Hematopoietic multipotent progenitor cell treated with erythropoietin and hydrocortisone succinate and interleukin-3 and kit ligand, for 15 days (in vitro differentiated cells): ENCODE results near the gene PLXNA4.

ENCODE experiments used
- DNase-seq: peaks from one replicate; pipeline ENCODE4 v3.0.0-alpha.2; 2015; ENCODE audit warnings: low spot score

PLXNA4 gene

DNA sequence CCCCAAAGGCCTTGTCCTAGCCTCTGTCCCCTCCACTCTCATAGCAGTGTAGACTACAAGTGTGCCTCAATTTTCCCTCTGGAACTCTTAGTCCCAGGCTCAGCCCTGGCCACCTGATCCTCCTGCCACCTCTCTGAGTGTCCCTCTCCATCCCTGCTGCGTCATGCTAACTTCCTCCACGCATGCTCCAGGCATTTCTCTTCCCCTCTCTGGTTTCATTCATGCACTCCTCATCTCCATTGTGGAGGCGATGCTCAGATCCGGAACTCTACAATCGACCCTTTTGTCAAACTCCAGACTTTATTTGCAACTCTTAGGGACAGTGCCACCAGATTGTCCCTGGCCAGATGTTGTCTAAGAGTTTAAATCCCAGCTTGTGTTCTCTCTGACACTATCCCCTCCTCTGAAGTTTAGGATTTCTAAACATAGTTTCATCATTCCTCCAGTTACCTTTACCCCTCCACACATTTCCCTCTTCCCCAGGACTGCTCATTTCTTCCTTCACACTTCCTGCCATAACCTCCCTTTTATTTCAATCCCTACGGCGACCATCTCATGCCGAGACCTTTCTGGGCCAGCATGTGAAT is 492.6 kb downstream of the PLXNA4 start:
- DNase-seq: no peak

DNA sequence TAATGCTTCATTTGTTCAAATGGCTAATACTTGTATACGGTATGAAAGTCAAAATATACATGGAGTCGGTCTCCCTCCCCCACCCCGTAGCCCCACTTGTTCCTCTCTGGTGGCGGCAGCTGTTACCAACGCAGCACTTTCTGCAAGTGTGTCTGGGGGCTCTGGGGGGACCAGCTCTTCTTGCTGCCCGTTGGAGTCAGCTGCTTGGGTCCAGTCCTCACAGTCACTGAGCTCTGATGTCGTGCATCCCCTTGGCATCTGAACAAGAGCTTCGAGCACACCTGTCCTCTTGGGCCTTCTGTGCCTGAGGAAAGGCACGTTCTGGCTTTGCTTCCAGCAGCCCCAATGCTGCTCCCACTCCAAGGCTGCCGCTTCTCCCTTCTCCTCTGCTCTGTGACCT is 493.1 kb downstream of the PLXNA4 start:
- no peak for DNase-seq

DNA sequence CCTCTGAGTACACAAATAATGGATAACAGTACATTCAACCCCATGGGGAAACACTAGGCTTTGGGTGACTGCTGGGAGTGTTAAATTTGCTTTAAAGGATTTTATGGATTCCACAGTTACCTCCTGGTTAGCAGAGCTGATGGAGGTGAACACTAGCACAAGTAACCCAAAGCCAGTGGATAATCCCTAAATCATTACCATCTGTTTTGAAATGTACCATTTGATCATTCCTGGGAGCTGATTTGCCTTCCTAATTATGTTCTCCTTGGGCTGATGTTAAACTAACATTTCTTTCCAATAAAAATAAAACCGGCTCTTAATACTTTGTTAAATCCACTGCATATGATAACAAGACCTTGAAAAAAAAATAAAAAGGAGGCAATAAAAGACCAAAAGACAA is 493.9 kb downstream of the PLXNA4 start:
- DNase-seq: no peak

DNA sequence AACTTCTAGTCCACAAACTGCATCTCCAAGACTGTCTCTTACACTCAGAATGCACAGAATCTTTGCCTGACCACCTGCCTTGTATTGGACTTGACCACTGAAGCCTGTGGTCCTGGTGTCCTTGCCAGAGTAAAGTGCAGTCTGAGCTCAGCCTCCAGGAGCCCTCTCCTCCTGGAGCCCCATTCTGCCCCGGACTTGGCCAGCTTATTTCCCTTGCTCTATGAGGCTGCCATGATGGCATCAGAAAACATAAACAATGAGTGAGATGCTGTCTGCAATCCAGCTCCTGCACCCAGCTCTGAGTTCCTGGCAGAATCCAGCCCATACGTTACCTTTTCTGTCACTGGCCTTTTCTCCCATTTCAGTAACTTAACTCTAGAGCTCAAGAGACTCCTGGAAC is 494.6 kb downstream of the PLXNA4 start:
- DNase-seq: no peak

DNA sequence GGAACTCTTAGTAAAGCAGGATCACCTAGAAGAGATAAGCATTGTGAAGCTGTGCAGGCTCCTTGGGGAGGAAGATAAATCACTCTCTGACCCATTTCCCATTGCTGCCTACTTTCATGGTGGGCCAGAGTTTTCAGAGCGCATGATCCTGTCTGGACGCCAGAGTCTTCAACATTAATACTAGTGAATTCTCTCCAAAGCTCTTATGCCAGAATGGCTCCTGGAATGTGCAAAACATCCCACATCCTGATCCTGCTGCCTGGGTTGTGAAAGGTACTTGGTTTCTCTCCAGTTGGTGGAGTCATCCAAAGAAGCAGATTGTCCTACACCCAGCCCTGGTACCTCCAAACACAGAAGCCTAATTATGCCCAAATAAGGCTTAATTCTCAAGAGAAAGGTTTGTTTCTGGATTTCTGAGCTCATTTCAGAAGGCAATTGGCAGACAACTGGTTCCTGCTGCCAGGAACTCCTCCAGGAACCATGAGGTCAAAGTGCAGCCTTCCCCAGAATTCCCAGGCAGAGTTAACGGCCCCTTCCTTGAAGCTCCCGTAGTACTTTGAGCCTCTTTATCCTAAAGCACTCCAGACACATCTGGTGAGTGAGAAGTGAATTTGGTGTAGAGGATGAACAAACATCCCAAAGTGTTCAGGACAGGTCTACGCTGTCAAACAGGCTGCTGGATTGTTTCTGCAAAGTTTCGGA is 495.2 kb downstream of the PLXNA4 start:
- no peak for DNase-seq

DNA sequence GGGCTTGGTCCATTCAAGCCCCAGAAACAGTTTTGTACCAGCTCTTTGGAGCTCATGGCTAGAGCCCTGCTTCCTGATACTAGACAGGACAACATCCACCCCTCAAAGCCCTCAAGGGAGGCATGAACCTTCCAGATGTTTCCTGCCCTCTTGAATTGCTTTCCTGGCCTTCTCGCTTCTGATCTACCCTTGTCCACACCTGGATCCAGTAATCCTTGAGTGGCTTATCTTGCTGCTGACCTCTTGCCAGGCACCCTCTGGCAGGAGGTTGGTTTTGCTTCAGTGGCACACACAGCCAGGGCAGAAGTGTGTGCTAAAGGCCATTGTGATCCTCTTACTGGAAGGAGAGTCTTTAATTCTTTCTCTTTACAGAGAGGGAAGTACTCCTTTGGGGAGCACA is 495.8 kb downstream of the PLXNA4 start:
- no peak for DNase-seq

DNA sequence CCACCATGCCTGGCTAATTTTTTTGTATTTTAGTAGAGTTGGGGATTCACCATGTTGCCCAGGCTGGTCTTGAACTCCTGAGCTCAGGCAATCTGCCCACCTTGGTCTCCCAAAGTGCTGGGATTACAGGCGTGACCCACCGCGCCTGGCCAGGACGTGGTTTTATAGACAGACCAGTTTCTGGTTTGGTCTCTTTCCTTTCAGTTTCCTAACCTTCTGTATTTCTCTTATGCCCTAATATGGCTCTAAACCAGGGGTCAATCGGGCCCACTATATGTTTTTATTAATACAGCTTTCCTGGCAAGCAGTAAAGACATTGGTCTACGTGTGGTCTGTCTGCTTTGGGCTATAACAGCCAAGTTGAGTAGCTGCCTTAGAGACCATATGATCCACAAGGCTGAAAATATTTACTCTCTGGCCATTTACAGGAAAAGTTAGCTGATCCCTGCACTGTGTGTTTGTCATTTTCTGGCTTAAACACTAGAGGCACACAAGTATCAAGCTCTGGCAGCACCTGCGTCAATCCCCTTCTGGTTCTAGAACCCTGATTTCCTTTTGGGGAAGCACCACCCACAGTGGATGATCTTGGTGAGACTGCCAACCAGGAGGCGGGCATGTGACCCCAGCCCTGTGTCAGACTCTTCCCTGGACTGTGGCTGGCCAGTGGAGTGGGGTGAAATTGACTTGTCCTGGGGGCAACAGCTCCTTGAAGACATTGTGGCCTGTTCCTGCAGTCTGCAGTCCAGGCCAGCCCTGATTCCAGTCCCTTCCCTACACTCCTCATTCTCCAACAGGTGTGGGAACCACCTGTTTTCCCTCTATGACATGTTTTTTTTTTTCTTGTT is 497.2 kb downstream of the PLXNA4 start:
- no peak for DNase-seq

DNA sequence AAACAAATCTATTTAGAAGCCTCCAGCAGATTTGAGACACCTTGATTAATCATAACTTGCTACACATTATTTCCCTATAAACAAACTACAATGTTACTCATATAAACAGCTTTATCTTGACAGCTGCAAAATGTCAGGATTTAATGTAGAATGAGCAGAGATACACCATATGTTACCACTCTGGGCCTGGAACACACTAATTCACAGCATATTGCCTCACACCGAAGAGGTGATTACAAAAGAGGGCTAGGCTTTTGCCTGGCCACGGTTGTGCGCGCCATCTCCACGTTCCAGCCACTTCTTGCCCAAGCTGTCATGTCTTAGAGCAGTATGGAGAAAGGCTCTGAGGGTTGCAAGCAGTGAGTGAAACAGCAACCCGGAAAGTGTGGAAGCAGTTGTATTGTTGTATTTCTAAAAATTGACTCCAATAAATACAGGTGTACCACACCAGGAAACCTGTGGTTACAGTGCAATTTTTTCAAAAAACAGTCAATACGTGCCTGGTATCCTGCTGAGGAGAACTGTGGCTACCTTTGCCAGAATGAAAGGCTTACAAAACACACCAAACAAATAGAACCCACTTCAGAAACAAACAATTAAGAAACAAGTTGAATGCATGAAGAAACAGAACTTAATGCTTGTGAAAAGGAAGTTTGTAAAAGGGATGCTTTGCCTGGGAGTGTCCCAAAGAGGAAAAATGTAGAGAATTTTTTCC is 498.1 kb downstream of the PLXNA4 start:
- DNase-seq: no peak

DNA sequence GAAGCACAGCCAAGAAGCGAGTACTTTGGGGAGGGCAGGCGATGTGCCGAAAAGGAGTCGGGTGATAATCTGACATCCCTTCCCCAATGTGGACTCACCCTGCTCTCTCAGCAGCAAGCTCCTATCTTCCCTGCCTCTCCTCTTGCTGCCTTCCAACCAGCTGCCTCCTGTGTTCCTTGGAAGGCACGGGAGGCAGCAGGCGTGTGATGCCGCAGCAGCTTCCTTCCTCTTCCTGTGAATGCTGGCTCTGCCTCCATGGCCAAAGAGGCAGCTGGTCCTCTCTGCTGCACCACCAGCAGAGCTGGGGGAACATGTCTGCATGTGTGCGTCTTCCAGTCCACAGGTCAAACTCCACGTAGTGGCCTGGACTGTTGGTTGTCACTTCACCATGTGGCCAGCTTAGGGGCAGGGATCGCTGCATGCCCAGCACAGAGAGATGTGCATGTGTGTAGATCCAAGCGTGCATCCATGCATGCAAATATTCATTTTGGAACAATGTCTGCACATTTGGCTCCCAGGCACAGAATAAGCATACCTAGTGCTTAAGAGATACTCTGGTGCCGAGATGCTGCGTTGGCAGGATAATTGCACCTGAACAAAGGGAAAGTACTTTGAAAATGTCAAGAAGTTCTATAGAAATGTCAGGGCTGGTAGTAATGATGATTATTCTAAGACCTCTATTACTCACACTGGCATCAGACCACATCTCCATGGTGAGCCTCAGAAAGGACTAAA is 499.8 kb downstream of the PLXNA4 start:
- DNase-seq: no peak

DNA sequence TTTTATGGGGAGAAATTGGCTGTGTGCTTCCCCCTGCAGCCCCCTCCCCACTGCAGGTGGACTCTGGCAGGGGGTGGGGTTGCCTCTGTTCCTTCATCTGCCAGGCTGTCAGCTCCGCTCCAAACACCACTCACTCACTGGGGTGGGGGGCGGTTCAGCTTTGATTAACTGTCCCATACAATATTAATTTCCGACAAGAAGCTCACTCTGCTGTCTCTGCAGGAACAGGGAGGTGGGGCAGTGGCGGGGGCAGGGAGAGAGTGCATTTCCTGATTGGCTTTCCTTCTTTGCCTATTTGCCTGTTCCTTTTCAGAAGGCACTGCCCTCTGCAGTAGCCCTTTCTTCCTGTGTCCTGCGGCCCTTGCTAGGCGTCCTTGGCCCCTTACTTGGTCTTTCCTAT is 500.8 kb downstream of the PLXNA4 start:
- no peak for DNase-seq

DNA sequence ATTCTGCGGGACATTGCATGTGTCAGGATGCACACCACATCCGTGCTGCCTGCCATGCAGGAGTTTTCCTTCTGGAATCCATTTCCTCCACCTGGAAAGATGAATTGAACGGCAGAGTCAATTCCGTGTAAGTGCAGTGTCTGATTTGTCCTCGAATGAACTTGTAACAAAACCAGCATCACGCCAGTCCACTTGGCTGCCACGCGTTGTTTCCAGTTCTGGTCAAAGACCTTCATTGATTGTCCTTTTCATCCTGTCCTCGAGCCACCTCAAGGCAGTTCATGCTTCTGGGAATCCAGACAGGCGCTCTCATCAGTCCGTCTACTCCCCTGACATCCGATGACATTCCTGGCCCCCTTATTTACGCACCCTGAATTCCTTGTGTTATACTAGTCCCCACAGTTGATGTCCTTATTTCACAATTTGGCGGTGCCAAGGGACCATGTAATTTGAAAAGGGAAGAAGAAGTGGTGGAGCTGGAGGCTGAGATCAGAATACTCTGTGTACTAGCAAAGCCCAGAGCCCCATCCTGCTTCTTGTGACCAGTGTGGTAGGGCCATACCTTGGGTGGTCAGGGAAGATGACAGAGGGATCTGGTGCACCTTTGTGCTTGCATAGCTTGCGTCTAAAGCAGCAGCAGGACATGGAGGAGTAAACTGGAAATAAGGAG is 502.2 kb downstream of the PLXNA4 start:
- no peak for DNase-seq
